GM12892 (cell line): ENCODE results near the gene DPP6.

ENCODE experiments used
- DNase-seq: peaks from one replicate; pipeline ENCODE4 v3.0.0; 2011; ENCODE audit not compliant: insufficient read length
- FAIRE-seq: peaks from 2 replicates; lab custom pipeline; 2011; peaks lifted over from hg19 to GRCh38; lab: Jason Lieb, UNC
- POLR2A ChIP-seq: IDR thresholded peaks from 2 replicates; pipeline ENCODE4 v1.6.1; 2011; ENCODE audit warnings: low read depth, low read length, control low read depth
- POLR2AphosphoS5 ChIP-seq: IDR thresholded peaks from 2 replicates; pipeline ENCODE4 v1.6.1; 2011; ENCODE audit warnings: low read depth, low read length, control low read depth
- TAF1 ChIP-seq: IDR thresholded peaks from 2 replicates; pipeline ENCODE4 v1.6.1; 2011; ENCODE audit warnings: low read depth, mild to moderate bottlenecking, control low read depth, low read length, borderline replicate concordance

The DPP6 gene

GRCh38 chr7:154844955-154845354, 792.8 kb downstream of the DPP6 start:
- FAIRE-seq (no peak), DNase-seq (no peak)
- no peak for TF ChIP-seq POLR2A
- no peak for TF ChIP-seq TAF1
- TF ChIP-seq POLR2AphosphoS5 = no peak

GRCh38 chr7:154848464-154848863, 796.3 kb downstream of the DPP6 start:
- TF ChIP-seq POLR2AphosphoS5 = no peak
- TF ChIP-seq TAF1 = no peak
- TF ChIP-seq POLR2A = no peak
- FAIRE-seq (no peak), DNase-seq (no peak)

- FAIRE-seq (no peak), DNase-seq (no peak)
- TF ChIP-seq POLR2A (no peak), POLR2AphosphoS5 (no peak), TAF1 (no peak)
These were observed 800.0 kb downstream of the DPP6 start for GRCh38 chr7:154852205-154852604.

- FAIRE-seq = no peak
- TF ChIP-seq POLR2AphosphoS5 (no peak), POLR2A (no peak), TAF1 (no peak)
These were observed 801.0 kb downstream of the DPP6 start for GRCh38 chr7:154853063-154853726.

GRCh38 chr7:154853727-154854095, 801.5 kb downstream of the DPP6 start:
- TF ChIP-seq POLR2AphosphoS5 (no peak), POLR2A (no peak), TAF1 (no peak)
- FAIRE-seq (no peak), DNase-seq (no peak)

More at GRCh38 chr7:154853063-154853726, 801.0 kb downstream of the DPP6 start:
- DNase-seq = no peak

- FAIRE-seq (no peak), DNase-seq (no peak)
- no peak for TF ChIP-seq POLR2A
- TF ChIP-seq POLR2AphosphoS5 = no peak
- no peak for TF ChIP-seq TAF1
These were observed 802.6 kb downstream of the DPP6 start for GRCh38 chr7:154854836-154855235.

DNA sequence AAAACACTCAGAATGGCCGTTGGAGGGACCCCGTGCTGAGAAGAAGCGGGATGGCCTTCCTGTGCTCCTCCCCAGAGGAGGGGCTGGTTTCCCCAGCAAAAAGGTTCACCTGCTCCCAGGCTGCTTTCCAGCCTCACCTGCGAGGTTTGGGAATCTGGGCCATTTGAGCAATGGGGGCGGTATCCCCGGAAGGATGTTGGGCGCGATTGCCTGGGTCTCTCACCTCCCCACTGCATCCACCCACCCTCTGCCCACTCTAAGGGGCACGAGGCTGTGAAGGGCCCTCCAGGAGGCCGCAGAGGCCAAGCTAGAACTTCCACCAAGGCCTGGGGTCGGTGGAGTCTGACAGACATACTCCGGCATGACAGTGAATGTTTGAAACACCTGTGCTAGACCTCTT, 803.2 kb downstream of the DPP6 start:
- FAIRE-seq = no peak
- TF ChIP-seq TAF1 = no peak
- no peak for TF ChIP-seq POLR2A
- TF ChIP-seq POLR2AphosphoS5 = no peak
- no peak for DNase-seq

DNA sequence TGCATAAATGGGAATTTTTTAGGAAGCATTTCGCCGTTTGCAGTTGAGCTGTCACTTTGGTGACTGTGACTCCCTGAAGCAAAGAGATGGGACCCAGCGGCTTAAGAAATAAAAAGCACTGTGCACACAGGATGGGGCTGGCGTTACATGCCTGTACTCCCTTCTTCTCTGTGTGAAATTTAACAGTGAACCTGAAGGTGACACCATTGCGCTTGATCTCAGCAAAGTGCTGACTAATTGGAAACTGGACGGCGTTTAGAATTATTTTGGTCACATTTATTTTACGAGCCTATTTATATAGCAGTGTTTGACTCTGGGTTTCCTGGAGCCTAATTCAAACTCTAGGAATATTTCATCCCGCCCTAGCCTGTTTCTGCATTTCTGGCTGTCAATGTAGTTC, 804.5 kb downstream of the DPP6 start:
- no peak for DNase-seq
- no peak for FAIRE-seq
- TF ChIP-seq POLR2A = no peak
- no peak for TF ChIP-seq POLR2AphosphoS5
- no peak for TF ChIP-seq TAF1

GRCh38 chr7:154857240-154857639, 805.0 kb downstream of the DPP6 start:
- no peak for DNase-seq
- TF ChIP-seq POLR2A = no peak
- no peak for TF ChIP-seq POLR2AphosphoS5
- TF ChIP-seq TAF1 = no peak
- FAIRE-seq = no peak

DNA sequence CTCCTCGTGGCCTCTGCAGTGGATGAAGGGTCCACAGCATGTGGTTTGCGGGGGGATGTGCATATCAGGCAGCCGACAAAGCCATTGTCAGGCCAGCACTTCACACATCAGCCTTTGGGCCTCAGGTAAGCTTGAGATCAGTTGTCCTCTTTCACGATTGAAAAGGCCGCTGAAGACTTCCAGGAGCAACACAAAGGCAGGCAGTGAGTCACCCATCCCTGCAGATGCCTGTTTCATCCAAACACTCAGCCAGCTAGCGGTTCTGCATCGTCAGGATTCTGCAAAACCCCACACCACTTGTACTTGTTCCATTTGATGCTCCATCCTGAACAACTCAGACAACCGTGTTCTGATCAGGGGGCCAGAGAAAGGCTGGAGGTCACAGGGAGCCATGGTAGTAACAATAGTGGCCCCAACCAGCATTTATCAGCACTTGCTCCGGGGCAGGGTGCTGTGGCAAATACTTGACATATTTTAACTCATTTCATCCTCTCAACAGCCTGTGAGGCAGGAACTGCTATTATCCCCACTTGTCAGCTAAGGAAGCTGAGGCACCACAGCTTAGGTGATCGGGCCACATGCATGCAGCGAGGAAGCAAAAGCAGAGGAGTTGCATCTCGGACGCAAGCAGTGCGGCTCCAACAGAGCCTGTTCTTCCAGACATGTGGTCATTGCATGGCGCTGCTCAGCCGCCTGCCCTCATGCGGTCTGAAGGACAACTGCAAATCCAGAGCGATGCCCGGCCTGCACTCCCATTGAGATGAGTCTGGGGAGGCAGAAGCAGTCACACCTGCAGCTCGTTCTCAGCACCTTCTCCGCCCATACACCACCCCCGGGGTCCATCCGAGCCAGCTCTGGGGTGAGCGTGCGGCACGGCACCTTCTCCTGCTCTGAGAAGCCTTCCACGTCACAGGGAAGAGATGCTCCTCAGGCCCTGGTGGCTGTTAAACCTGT, 805.8 kb downstream of the DPP6 start:
- TF ChIP-seq POLR2AphosphoS5 (no peak), POLR2A (no peak), TAF1 (no peak)
- DNase-seq = no peak
- FAIRE-seq = no peak

GRCh38 chr7:154858836-154859537, 806.8 kb downstream of the DPP6 start:
- TF ChIP-seq POLR2AphosphoS5 = no peak
- no peak for TF ChIP-seq TAF1
- no peak for TF ChIP-seq POLR2A
- FAIRE-seq (no peak), DNase-seq (no peak)
